ENCODE data around the gene CCDC28B.
A peak's percentile ranks its signal among the peaks of the same experiment; 100 is the strongest.
"Not testable (repeated sequence)": the region's sequence is repeated elsewhere in the genome, so short reads cannot be mapped to it uniquely, and the experiment has no call there.

The CCDC28B gene
- long read RNA-seq, donor 1, transcript CCDC28B-201 (6 exons, 1,089 nt): major isoform, 10 of 15 reads
- long read RNA-seq, donor 1, partial matches to known transcripts: 5 of 15 reads
- long read RNA-seq, donor 1, other reads (novel, unspliced or antisense): 0 of 15 reads
- long read RNA-seq, donor 2, transcript CCDC28B-201 (6 exons, 1,089 nt): major isoform, 12 of 17 reads
- long read RNA-seq, donor 2, partial matches to known transcripts: 5 of 17 reads
- long read RNA-seq, donor 2, other reads (novel, unspliced or antisense): 0 of 17 reads
- long read RNA-seq, donor 3, partial matches to known transcripts: 6 of 10 reads
- long read RNA-seq, donor 3, other reads (novel, unspliced or antisense): 0 of 10 reads
- long read RNA-seq, donor 4, transcript CCDC28B-201 (6 exons, 1,089 nt): major isoform, 5 of 6 reads
- long read RNA-seq, donor 4, partial matches to known transcripts: 0 of 6 reads
- long read RNA-seq, donor 4, other reads (novel, unspliced or antisense): 0 of 6 reads
- long read RNA-seq, donor 5, transcript CCDC28B-201 (6 exons, 1,089 nt): major isoform, 5 of 5 reads
- long read RNA-seq, donor 5, partial matches to known transcripts: 0 of 5 reads
- long read RNA-seq, donor 5, other reads (novel, unspliced or antisense): 0 of 5 reads
- long read RNA-seq, donor 6, partial matches to known transcripts: 0 of 4 reads
- long read RNA-seq, donor 6, other reads (novel, unspliced or antisense): 0 of 4 reads
- long read RNA-seq, donor 7, transcript CCDC28B-201 (6 exons, 1,089 nt): major isoform, 16 of 16 reads
- long read RNA-seq, donor 7, partial matches to known transcripts: 0 of 16 reads
- long read RNA-seq, donor 7, other reads (novel, unspliced or antisense): 0 of 16 reads
- long read RNA-seq, donor 8, transcript CCDC28B-201 (6 exons, 1,089 nt): major isoform, 13 of 15 reads
- long read RNA-seq, donor 8, partial matches to known transcripts: 0 of 15 reads
- long read RNA-seq, donor 8, other reads (novel, unspliced or antisense): 0 of 15 reads

GRCh38 chr1:32200226-32201010 is at the start of gene CCDC28B:
Gene CCDC28B (plus strand): TSS chr1:32200595. CDS start chr1:32201936, 1,341 bp downstream.
- DNase-seq: peak; percentile 82

GRCh38 chr1:32150847-32151246 is 49.5 kb upstream of the CCDC28B start:
- peak; percentile 1 for DNase-seq

DNA sequence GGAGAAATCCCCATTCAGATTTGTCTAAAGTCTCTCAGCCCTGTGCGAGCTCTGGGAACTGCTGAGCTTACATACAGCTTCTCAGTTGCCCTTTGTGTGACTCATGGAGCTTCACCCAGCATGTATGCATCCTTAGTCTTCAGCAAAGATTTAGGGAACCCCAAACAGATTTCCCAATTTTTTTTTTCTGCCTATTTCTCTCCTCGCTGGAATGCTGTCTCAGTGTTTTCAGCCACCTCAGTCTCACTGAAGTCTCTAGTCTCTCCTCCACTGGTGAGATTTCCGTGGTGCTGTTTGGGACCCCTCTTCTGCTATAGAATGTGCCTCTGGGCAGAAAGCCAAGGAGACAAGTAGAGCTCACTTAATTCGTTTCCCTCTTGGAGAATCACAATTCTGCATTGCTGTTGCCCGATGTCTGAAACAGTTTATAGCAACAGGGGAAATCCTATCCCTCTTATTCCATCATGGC is 49.0 kb upstream of the CCDC28B start:
- peak; percentile 12 for DNase-seq

GRCh38 chr1:32159189-32159588 is 41.2 kb upstream of the CCDC28B start:
- DNase-seq: no peak

GRCh38 chr1:32163405-32163804 is 37.0 kb upstream of the CCDC28B start:
- no peak for DNase-seq

GRCh38 chr1:32165633-32166032 is 34.8 kb upstream of the CCDC28B start:
- DNase-seq: not testable (repeated sequence)

GRCh38 chr1:32170991-32171390 is 29.4 kb upstream of the CCDC28B start:
- DNase-seq: no peak

DNA sequence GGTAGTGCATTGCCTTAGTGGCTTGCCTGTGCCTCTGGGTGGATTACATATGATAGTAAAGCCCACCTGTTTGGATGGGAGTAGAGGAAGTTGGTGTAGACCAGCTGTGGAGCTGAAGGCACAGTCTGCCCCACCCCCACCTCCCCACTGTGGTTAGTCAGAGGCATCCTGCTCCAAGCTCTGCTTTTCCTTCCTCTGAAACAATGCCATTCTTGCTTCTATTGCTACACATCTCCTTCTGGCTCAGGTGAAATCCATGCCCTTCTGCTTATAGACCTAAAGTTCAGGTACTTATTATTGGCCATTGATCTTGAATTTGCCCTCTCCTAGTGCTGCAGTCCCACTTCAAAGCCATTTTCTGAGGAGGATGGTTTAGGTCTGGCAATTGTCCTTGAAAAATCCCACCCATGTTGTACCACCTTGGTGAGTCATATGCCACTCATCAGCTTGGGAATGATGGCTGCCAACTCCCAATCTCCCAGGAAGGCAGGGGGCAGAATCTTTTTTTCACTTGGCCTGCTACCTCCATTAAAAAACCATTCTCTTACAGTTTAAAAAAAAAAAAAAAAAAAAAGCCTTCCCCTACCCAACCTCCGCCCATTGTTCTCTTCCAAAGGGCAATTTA is 27.7 kb upstream of the CCDC28B start:
- DNase-seq: no peak

DNA sequence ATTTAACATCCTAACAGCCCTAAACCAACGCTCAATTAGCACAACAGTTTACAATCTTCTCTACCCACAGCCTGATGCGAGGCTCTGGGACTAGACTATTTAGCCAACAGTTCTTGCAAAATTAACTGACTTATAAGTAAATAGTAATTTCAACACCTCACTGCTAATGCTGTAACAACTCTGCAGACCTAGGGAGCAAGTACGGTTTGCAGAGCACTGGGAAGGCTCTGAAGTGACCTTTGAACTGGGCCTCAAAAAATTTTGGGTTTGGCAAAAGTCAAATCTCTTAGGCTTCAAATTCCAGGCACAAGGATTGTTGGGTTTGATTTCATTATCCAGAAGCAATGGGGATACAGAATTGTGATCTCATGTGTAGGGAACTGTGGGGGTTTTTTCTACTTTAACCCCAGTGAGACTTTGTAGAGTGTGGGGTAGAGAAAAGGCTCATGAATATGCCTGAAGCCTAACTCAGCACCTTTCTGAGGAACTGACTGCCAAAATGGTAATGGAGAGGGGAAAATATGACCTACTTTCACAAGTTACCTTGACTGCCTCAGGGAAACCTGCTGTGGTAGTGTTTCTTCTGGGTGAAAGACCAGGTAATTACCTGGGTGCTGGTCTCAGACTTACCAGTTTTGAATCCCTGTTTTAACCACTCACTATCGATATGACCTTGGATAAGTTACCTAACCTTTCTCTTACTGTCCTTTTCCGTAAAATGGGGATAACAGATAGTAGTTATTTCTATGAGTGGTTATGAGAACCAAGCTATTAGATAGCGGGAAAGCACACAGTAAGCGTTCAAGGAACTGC is 21.8 kb upstream of the CCDC28B start:
- no peak for DNase-seq

DNA sequence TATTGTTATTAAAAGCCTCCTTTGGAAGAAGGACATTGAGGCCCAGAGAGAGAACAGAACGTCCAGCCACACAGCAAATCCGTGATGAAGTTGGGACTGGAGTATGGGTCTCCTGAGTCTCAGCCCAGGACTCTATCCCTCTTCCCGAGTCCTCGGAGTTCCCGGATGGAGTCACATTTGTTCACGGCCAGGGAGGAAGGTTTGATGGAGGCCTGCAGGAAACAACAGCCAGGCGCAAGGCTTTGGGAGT is 21.3 kb upstream of the CCDC28B start:
- DNase-seq: no peak

DNA sequence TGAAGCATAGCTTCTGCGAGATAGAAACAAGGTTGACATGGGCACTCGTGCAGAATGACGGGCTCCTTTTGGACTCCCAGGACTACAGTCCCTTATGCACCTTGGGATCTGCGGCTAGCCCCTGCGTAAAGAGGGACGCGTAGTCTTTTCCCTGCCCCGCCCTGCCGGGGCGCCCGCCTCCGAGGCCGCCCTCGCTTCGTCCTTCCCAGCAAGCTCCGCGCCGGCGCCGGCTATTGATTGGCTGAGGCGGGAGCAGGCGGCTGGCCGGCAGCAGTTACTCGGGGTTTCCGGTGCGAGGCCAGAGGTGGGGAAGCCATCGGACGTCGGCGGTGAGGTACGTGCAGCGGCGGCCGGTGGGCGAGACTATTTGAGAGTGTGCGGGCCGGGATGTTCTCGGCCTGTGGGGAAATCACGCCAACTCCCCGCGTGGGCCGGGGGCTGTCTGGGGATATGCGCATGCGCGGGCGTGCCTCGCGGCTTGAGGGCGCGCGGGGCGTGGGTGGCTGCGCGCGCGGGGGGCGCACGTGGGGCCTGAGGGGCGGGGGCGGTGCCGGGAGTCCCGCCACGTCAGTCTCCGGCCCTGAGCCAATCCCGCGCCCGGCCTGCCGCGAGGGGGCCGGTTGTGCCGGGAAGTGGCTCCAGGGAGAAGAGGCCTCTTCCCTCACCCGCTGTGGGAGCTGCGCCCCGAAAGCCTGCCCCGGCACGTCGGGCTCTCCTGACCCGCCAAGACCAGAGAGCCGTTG is 20.8 kb upstream of the CCDC28B start, which contains the start of gene TXLNA:
Gene TXLNA, plus strand, starts transcription at position 233 of the 743 bp plus-strand sequence. CDS start 671 bp downstream, outside the sequence.
- peak; percentile 98 for DNase-seq

DNA sequence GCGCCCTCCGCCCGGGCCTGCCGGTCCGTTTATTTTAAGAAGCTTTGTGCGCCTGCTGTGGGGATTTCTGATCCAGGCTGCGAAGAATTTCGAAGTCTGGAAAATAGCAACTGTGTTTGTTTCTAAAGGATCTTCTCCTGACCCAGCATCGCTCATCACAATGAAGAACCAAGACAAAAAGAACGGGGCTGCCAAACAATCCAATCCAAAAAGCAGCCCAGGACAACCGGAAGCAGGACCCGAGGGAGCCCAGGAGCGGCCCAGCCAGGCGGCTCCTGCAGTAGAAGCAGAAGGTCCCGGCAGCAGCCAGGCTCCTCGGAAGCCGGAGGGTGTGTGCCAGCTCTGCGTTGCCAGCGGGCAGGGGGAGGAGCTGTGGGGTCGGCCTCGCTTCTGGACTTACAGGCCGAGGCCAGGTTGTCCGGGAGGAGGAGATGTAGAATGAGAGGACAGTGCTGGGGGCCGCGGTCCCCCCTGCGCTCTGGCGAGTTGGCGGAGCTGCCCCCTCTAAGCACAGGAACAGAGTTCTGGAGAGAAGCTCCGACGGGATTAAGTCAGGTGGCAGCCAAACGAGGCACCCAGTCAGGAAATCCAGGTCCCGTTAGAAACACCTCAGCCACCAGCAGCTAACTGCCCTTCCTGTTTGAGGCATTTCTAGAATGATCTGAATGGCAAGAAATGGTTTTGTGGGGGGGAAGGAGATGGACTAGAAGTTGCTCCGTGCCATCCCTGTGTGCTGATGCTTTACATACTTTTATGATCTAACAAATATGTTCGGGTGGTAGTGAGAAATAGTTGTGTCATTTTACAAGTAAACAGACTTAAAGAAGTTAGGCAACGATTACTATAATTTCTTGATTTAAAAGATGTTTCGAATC is 20.0 kb upstream of the CCDC28B start:
- peak; percentile 80 for DNase-seq

DNA sequence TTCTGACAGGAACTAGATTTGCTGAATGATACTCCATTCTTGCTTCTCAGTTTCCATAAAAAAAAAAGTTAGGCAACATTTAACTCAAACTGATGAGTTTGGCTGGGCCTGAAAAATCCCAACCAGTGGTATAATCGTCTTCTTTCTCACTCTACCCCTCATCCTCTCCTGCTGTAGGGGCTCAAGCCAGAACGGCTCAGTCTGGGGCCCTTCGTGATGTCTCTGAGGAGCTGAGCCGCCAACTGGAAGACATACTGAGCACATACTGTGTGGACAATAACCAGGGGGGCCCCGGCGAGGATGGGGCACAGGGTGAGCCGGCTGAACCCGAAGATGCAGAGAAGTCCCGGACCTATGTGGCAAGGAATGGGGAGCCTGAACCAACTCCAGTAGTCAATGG is 19.3 kb upstream of the CCDC28B start:
- DNase-seq: no peak

DNA sequence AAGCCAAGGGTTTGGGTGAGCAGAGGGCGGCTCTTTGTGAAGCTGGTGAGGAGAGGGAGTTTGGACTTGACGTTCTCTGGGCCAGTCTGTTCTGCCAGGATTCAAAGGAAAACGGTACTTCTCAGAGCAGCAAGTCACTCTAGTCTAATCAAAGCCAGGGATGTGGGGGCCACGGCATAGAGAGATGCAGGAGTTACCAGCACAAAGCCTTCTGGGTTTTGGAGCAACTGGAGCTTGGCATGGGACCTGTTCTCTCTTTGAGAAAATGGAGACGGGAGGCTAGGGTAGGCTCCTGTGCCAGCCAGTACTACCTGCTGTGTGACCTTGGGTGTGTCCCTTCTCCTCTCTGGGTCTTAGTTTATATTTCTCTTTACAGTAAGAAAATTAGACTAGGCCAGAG is 18.8 kb upstream of the CCDC28B start:
- no peak for DNase-seq

DNA sequence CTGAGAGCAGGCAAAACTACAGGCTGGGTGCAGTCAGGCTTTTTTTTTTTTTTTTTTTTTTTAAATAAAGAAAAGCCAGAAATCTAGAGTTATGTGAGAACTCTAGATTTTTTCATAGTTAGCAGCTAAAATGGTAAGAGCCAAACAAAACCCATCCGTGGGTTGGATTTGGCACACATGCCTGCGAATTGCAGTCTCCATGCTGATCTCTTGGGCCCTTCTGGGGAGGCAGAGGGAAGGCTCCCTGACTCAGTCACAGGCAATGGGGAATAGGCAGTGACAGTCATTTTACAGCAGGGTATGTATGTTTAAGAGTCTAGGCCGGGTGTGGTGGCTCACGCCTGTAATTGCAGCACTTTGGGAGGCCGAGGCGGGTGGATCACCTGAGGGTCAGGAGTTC is 18.3 kb upstream of the CCDC28B start:
- DNase-seq: no peak

- DNase-seq: no peak
Observed at GRCh38 chr1:32184650-32185049, 15.7 kb upstream of the CCDC28B start.

DNA sequence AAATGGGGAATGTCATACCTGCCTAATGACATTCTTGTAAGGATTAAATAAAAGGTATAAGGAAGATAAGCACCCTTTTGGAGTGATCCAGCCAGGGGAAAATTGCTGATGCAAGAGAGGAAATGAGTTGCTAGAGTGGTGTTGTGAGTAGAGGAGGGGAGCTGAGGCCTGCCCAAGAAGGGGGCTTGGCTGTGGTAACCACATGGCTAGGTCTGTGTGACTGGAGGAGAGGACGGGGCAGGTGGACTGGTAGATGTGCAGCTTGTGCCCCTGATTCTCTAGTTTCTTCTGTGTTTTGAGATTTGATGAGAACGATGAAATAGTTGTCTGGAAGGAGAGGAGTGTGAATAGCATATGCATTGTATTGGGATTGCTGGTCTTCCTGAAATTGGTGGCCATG is 14.3 kb upstream of the CCDC28B start:
- DNase-seq: no peak

- no peak for DNase-seq
Observed at GRCh38 chr1:32186491-32186890, 13.9 kb upstream of the CCDC28B start.

- DNase-seq: no peak
Observed at GRCh38 chr1:32187850-32188249, 12.5 kb upstream of the CCDC28B start.
